GM12872 (cell line): ENCODE measurements around the gene CNN1.

ENCODE experiments used
- CTCF ChIP-seq: IDR thresholded peaks from 3 replicates; pipeline ENCODE4 v1.5.1; 2011; ENCODE audit warnings: low read depth, mild to moderate bottlenecking, low read length, moderate library complexity; ENCODE audit not compliant: insufficient read depth

The CNN1 gene

GRCh38 chr19:11596156-11596555, 57.5 kb downstream of the CNN1 start:
- no peak for TF ChIP-seq CTCF

GRCh38 chr19:11597202-11598102, 58.8 kb downstream of the CNN1 start, which contains the start of gene ZNF627:
ZNF627 (plus strand) TSS chr19:11597483; CDS start chr19:11597628, 145 bp downstream.
- peak; percentile 22; the same call in 1 of the 3 replicates for TF ChIP-seq CTCF

- no peak for TF ChIP-seq CTCF
Measured at GRCh38 chr19:11598103-11598483, 59.4 kb downstream of the CNN1 start.

GRCh38 chr19:11598746-11599145, 60.1 kb downstream of the CNN1 start:
- no peak for TF ChIP-seq CTCF
